Suprapubic skin (tissue), 3 donors: ENCODE results near the gene CACNB4.

Source experiments
- POLR2AphosphoS5 ChIP-seq, 3 donors: sonication (generic); formaldehyde crosslinking; IDR thresholded peaks; one replicate each; pipeline ENCODE4 v1.6.1; 2017; ENCODE audit warnings: antibody characterized with exemption in 3 of 3
- TF ChIP-seq, protein P1 (sequence below), 2 donors: fragments of 200-600 bp in 1 of 2; fragments of 450-650 bp in 1 of 2; sonication (generic) in 1 of 2; IDR thresholded peaks; one replicate each; pipeline ENCODE4 v1.5.1; 2016 to 2019; ENCODE audit warnings: antibody characterized with exemption in 2 of 2, mild to moderate bottlenecking in 1 of 2, moderate library complexity in 1 of 2

- TF ChIP-seq, protein P1, sequence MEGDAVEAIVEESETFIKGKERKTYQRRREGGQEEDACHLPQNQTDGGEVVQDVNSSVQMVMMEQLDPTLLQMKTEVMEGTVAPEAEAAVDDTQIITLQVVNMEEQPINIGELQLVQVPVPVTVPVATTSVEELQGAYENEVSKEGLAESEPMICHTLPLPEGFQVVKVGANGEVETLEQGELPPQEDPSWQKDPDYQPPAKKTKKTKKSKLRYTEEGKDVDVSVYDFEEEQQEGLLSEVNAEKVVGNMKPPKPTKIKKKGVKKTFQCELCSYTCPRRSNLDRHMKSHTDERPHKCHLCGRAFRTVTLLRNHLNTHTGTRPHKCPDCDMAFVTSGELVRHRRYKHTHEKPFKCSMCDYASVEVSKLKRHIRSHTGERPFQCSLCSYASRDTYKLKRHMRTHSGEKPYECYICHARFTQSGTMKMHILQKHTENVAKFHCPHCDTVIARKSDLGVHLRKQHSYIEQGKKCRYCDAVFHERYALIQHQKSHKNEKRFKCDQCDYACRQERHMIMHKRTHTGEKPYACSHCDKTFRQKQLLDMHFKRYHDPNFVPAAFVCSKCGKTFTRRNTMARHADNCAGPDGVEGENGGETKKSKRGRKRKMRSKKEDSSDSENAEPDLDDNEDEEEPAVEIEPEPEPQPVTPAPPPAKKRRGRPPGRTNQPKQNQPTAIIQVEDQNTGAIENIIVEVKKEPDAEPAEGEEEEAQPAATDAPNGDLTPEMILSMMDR (IDR thresholded peaks at IDR 0.05), result no peak
- no peak for TF ChIP-seq POLR2AphosphoS5 (IDR thresholded peaks at IDR 0.05)
Observed at GRCh38 chr2:151930042-151930441, 168.8 kb downstream of the CACNB4 start.
